Activated T-helper 17 cell treated with anti-CD3 and anti-CD28 coated beads, Interleukin-2, amount 50 U/mL, for 72 hours (primary cell): ENCODE measurements around the gene RPS6KC1. TPM values are rescaled to one million over a fixed set of nuclear protein-coding genes. Genes with fewer than 3 reads are reported as not detected.
"Not testable (repeated sequence)": the region's sequence is repeated elsewhere in the genome, so short reads cannot be mapped to it uniquely, and the experiment has no call there.

ENCODE experiments used
- ATAC-seq: fragments of 150-1000 bp; cut with Tn5 transposase; replicated peaks from 2 replicates; pipeline ENCODE4 v1.10.0; 2021; ENCODE audit warnings: mild to moderate bottlenecking, moderate library complexity
- H3K27ac Mint-ChIP-seq: one replicate; pipeline ENCODE4 v1.8.0; 2022; ENCODE audit warnings: mixed read lengths
- H3K27me3 Mint-ChIP-seq: one replicate; pipeline ENCODE4 v1.8.0; 2022; ENCODE audit warnings: mixed read lengths
- H3K36me3 Mint-ChIP-seq: one replicate; pipeline ENCODE4 v1.8.0; 2022; ENCODE audit warnings: low read depth, mild to moderate bottlenecking, mixed read lengths
- H3K4me1 Mint-ChIP-seq: one replicate; pipeline ENCODE4 v1.8.0; 2022; ENCODE audit warnings: mixed read lengths
- H3K4me3 Mint-ChIP-seq: one replicate; pipeline ENCODE4 v1.8.0; 2022; ENCODE audit warnings: mild to moderate bottlenecking, mixed read lengths
- H3K9me3 Mint-ChIP-seq: one replicate; pipeline ENCODE4 v1.8.0; 2022; ENCODE audit warnings: mixed read lengths
- total RNA-seq, 2 donors: library from RNA; stranded (reverse); gene quantifications; one replicate each; pipeline ENCODE4 v1.2.3, GENCODE V29; 2022

Gene RPS6KC1
- total RNA-seq, 2 donors from 2014 or later: 6.9 to 9.5 TPM

DNA sequence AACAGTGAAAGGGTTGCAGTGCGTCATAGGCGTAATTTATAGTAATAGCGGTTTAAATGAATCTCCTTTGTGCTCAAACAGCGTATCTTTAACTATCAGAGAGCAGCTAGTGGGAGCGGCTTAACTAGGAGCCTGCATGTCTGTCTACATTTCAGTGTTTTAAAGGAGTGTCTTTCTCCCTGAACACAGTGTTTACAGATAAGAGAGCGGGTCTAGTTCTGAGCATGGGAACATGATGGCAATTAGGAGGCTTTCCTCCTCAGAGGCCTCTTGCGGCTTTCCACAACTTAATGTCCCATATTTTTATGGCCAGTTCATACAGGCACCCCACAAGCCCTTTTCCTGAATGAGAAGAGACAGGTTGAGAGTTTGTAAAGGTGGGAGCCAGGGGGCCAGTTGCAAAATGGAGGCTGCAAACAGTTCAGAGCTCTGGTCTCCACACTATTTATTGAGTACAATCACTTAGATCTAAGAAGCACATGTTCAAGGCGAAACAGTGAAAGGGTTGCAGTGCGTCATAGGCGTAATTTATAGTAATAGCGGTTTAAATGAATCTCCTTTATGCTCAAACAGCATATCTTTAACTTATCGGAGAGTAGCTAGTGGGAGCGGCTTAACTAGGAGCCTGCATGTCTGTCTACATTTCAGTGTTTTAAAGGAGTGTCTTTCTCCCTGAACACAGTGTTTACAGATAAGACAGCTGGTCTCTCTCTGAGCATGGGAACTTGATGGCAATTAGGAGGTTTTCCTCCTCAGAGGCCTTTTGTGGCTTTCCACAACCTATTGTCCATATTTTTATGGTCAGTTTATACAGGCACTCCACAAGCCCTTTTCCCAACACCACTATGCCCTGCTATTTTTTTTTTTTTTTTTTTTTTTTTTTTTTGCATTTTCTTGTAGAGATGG, 5.5 kb upstream of the RPS6KC1 start:
- H3K27ac Mint-ChIP-seq, H3K27me3 Mint-ChIP-seq, H3K9me3 Mint-ChIP-seq, H3K4me3 Mint-ChIP-seq, H3K36me3 Mint-ChIP-seq, ATAC-seq: not testable (repeated sequence)
- peaks cover 13% of the 10 kb centered on the region for H3K4me1 Mint-ChIP-seq

DNA sequence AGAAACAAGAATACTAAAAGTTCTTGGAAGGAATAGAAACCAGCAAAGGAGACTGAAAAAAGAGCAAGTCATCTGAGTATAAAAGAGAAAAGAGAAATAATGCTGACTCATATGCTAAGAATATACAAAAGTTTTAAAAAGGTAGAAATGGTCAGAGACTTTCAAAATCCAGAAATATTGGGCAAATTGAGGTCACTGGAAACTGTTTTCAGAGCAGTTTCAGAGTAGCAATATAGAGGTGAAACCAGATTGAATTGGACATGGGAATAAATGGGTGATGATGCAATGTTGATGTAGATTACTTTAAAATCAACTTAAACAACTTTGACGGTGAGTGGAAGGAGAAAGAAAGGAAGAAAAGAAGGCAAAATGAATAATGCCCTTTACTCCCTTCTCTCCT, 1.8 kb upstream of the RPS6KC1 start:
- H3K4me3 Mint-ChIP-seq: no peak overlapping the region

DNA sequence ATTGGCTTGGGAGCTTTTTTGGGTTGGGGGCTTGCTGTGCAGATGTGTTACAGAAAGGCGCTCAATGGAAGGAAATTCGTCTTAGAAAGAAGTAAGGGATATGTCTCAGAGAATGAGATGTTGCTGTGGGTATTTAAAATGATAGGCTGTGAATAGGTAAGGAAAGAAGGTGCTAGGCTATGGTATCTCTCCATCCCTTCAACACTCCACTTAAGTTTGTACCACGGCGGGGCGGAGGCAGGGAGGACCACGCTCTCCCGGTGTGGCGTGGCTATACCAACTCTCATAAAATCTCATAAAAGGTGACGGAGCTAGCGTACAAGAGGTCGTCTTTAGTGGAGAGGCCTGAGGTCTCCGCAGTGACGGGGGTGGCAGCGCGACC, 305 bp upstream of the RPS6KC1 start:
- ATAC-seq: peak; percentile 52
- Mint-ChIP-seq H3K27ac (peak overlapping the region; percentile 96), H3K4me3 (peak overlapping the region; percentile 95), H3K27me3 (peaks cover 6% of the 10 kb centered on the region), H3K9me3 (peaks cover 5% of the 10 kb centered on the region), H3K36me3 (no peaks in the 10 kb centered on the region), H3K4me1 (peaks cover 21% of the 10 kb centered on the region)

More for the DNA sequence above, 1.8 kb upstream of the RPS6KC1 start:
- H3K27me3 Mint-ChIP-seq: peaks cover 6% of the 10 kb centered on the region
- peaks cover 17% of the 10 kb centered on the region for H3K4me1 Mint-ChIP-seq
- H3K27ac Mint-ChIP-seq: no peak overlapping the region
- peaks cover 5% of the 10 kb centered on the region for H3K9me3 Mint-ChIP-seq
- no peak for ATAC-seq
- no peaks in the 10 kb centered on the region for H3K36me3 Mint-ChIP-seq

DNA sequence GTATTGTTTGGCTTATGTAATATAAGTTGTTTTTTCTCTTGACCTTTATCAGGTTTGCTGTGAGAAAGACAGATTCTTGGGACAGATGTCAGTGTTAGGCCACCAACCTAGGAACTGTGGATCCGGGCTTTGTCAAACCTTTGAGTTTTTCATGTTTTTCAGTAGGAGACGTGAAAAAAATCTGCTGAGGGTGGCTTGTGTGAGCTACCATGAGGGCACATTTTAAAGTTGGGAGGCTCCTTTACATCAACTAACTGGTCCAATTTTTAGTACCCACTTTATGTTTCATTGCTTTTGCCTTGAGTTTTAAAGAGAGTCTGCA, 801 bp downstream of the RPS6KC1 start:
- H3K27ac Mint-ChIP-seq: peak overlapping the region; percentile 96
- peak overlapping the region; percentile 95 for H3K4me3 Mint-ChIP-seq
- peaks cover 5% of the 10 kb centered on the region for H3K9me3 Mint-ChIP-seq
- no peak for ATAC-seq
- H3K27me3 Mint-ChIP-seq: peaks cover 6% of the 10 kb centered on the region
- no peaks in the 10 kb centered on the region for H3K36me3 Mint-ChIP-seq
- peaks cover 28% of the 10 kb centered on the region for H3K4me1 Mint-ChIP-seq

DNA sequence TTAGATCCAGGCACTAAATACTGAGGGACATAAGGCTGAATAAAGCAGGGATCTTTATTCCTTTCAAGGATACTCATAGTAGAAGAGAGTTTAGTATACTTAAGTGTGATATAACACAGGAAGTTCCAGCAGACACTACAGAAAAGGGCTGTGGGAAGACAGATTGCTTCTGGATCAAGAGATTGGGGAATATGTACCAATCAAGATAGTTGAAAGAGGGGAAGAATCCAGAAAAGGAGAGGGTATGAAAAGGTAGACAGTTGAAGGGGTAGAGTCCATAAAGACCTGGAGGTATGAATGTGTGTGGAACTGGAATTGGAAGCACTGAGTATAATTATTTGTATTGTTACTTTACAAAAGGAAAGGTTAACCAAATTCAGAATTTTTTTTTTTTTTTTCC, 2.4 kb downstream of the RPS6KC1 start:
- H3K4me3 Mint-ChIP-seq: no peak overlapping the region
- peaks cover 5% of the 10 kb centered on the region for H3K9me3 Mint-ChIP-seq
- no peak overlapping the region for H3K27ac Mint-ChIP-seq
- peaks cover 6% of the 10 kb centered on the region for H3K27me3 Mint-ChIP-seq
- H3K36me3 Mint-ChIP-seq: no peaks in the 10 kb centered on the region
- no peak for ATAC-seq
- H3K4me1 Mint-ChIP-seq: peaks cover 28% of the 10 kb centered on the region

DNA sequence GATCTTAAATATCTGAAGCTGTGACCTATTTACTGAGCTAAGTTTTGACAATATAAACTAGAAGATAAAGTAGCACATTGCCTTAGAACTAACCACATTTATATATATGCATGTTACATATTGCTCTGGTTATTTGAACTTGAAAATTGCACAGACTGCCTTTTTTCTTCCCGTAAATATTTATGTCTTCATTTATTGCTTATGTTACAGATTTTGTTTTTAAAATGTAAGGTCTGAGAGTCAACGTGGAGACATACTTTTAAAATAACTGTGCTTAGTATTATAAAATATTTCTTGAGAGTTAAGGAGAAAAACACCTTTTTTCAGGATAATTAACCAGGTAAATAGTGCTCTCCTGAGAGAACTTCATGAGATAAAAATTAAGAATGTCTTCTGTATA, 3.1 kb downstream of the RPS6KC1 start:
- Mint-ChIP-seq H3K27me3 (peaks cover under 1% of the 10 kb centered on the region), H3K36me3 (no peaks in the 10 kb centered on the region), H3K9me3 (peaks cover 5% of the 10 kb centered on the region), H3K4me3 (no peak overlapping the region), H3K4me1 (peaks cover 28% of the 10 kb centered on the region), H3K27ac (no peak overlapping the region)
- no peak for ATAC-seq

DNA sequence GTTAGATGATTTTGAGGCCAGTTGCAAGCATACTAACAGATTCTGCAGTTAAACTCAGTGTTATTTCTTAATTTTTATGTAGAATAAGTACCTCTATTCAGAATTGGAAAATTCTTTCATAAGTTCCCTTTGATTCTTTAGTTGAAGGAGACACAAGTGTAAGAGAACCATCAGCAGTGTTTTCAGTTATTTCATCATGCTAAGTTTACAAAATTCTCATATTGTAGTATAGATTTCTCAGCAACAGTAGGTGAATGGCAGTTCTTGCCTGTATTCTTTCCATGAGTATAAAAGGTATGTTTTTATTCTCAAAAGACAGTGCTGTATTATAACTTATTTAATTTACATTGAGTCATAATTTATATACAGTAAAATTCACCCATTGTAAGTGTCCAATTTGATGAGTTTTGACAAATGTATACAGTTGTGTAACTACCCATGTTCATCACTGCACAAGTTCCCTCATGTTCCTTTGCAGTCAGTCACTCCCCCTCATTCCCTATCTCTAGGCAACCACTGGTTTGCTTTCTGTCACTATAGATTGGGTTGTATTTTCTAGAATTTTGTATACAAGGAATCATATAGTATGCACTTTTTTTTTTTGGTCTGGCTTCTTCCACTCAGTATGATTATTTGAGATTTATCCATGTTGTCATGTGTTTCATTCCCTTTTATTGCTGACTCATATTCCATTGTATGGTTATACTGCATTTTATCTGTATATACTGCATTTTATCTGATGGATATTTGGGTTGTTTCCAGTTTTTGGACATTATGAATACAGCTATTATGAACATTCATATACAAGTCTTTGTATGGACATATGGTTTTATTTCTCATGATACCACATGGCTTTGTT, 3.9 kb downstream of the RPS6KC1 start:
- Mint-ChIP-seq H3K36me3 (no peaks in the 10 kb centered on the region), H3K27ac (no peak overlapping the region), H3K4me1 (peaks cover 28% of the 10 kb centered on the region), H3K4me3 (no peak overlapping the region), H3K27me3 (no peaks in the 10 kb centered on the region), H3K9me3 (peaks cover 5% of the 10 kb centered on the region)
- ATAC-seq: no peak

DNA sequence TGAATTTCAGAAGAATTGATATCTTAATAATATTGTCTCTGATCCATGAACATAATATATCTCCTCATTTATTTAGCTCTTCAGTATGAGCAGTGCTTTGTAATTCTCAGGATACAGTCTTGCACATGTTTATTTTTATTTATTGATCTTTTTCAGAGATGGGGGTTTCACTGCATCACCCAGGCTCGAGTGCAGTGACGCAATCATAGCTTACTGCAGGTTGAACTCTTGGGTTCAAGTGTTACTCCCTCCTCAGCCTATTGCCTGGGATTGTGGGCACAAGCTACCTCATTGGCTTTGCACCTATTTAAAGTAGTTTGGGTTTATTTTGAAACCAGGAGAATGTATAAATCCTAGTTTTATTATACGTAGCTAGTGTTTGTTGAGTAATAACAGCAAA, 4.7 kb downstream of the RPS6KC1 start:
- no peak overlapping the region for H3K27ac Mint-ChIP-seq
- H3K9me3 Mint-ChIP-seq: no peaks in the 10 kb centered on the region
- H3K27me3 Mint-ChIP-seq: no peaks in the 10 kb centered on the region
- peaks cover 21% of the 10 kb centered on the region for H3K4me1 Mint-ChIP-seq
- no peak overlapping the region for H3K4me3 Mint-ChIP-seq
- no peaks in the 10 kb centered on the region for H3K36me3 Mint-ChIP-seq
- no peak for ATAC-seq

DNA sequence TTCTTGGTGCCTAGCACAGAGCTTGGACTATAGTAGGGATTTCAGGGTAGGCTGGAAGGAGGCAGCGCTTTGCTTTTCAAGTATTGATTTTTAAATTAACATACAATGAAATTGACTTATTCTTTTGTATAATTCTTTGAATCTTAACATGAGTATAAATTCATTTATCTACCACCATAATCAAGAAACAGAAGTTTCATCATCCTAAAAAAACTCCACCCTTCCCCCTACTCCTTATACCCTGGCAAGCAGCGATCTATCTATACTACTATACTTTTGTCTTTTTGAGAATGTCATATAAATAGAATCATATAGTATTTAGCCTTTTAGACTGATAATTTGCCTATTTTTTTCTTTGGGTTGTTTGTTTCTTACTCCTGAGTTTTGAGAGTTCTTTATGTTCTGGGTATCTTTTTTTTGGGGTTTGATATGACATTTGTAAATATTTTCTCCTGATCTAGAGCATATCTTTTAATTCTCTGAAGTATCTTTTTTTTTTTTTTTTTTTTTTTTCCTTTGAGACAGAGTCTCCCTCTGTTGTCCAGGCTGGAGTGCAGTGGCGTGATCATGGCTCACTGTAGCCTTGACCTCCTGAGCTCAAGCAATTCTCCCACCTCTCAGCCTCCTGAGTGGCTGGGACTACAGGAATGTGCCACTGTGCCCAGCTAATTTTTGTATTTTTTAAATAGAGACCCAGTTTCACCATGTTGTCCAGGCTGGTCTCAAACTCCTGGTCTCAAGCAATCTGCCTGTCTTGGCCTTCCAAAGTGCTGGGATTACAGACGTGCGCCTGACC, 6.4 kb downstream of the RPS6KC1 start:
- ATAC-seq: no peak
- H3K9me3 Mint-ChIP-seq: no peaks in the 10 kb centered on the region
- H3K27ac Mint-ChIP-seq: no peak overlapping the region
- H3K27me3 Mint-ChIP-seq: no peaks in the 10 kb centered on the region
- peaks cover 19% of the 10 kb centered on the region for H3K4me1 Mint-ChIP-seq
- no peak overlapping the region for H3K4me3 Mint-ChIP-seq
- H3K36me3 Mint-ChIP-seq: peaks cover 5% of the 10 kb centered on the region

DNA sequence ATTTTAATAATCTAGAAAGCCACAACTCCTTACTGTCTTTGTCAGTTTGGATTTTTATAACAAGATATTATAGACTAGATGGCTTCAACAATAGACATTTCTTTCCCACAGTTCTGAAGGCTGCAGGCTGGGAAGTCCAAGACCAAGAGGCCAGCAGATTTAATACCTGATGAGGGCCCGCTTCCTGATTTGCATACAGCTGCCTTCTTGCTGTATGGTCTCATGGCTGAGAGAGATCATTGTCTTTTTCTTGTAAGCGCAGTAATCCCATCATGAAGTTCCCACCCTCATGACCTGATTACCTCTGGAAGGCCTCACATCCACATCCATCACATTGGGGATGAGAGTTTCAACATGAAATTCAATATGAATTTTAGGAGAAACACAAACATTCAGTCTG, 9.8 kb downstream of the RPS6KC1 start:
- Mint-ChIP-seq H3K27ac (no peak overlapping the region), H3K4me3 (no peak overlapping the region), H3K36me3 (peaks cover 5% of the 10 kb centered on the region), H3K4me1 (peaks cover 11% of the 10 kb centered on the region), H3K9me3 (no peaks in the 10 kb centered on the region), H3K27me3 (no peaks in the 10 kb centered on the region)
- no peak for ATAC-seq

DNA sequence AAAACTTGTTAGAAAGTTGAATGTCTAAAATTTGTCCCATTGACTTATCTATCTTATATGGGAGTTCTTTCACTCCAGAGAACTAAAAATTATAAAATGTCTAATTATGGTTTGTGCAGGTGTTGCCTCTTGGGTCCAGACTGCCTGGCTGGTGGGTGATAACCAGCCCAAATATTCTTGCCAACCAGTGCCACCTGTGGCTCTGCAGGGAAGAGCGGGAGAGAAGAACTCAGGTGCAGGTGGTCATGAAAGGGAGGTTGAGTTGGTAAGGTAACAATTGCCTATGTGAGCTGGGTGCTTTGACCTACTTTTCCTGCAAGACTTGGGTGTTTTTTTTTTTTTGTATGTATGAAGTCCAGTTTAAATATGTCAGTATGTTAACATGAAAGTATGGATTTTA, 10.2 kb downstream of the RPS6KC1 start:
- H3K4me3 Mint-ChIP-seq: no peak overlapping the region

DNA sequence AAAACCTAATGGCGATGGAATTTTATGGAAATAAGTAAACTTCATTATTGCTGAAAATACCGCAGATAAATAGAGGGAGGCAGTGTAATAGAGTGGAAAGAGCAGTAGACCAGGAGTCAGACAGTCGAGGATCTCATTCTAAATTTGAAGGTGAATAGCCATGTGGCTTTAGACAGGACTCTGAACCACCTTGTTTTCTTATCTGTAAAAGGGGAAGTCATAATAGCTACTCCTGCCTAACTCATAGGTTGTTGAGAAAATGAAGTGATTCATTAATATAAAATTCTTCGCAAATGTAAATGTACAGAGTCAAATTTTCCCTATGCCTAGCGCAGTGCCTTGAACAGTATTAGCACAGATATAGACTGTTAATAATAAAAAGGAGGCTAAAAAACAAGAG, 14.8 kb downstream of the RPS6KC1 start:
- peaks cover 5% of the 10 kb centered on the region for H3K36me3 Mint-ChIP-seq
- H3K27me3 Mint-ChIP-seq: no peaks in the 10 kb centered on the region
- H3K4me1 Mint-ChIP-seq: peaks cover 10% of the 10 kb centered on the region
- no peak overlapping the region for H3K4me3 Mint-ChIP-seq
- ATAC-seq: no peak
- no peak overlapping the region for H3K27ac Mint-ChIP-seq
- H3K9me3 Mint-ChIP-seq: no peaks in the 10 kb centered on the region

More for the DNA sequence above, 10.2 kb downstream of the RPS6KC1 start:
- H3K4me1 Mint-ChIP-seq: peaks cover 9% of the 10 kb centered on the region
- H3K27ac Mint-ChIP-seq: no peak overlapping the region
- no peak for ATAC-seq
- no peaks in the 10 kb centered on the region for H3K27me3 Mint-ChIP-seq
- no peaks in the 10 kb centered on the region for H3K9me3 Mint-ChIP-seq
- H3K36me3 Mint-ChIP-seq: peaks cover 5% of the 10 kb centered on the region

DNA sequence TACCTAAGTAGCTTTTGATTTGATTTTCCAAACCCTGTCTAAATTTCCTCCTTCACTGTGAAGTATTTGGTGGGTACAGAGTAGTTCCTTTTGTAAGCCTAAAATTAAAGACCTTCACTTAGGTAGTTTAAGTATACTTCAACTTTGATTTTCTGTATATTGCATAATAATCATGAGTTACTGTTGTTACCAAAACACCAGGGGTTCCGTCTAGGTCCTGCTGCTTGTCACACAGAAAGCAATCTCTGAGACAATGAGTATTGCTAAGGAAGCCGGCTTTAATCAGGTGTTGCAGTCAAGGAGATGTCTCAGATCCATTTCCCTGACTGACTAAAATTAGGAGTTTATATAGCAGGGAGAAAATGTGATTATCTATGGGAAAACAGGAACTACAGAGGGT, 15.3 kb downstream of the RPS6KC1 start:
- Mint-ChIP-seq H3K27me3 (no peaks in the 10 kb centered on the region), H3K36me3 (peaks cover under 1% of the 10 kb centered on the region), H3K27ac (no peak overlapping the region), H3K4me1 (peaks cover 10% of the 10 kb centered on the region), H3K9me3 (no peaks in the 10 kb centered on the region), H3K4me3 (no peak overlapping the region)
- no peak for ATAC-seq

DNA sequence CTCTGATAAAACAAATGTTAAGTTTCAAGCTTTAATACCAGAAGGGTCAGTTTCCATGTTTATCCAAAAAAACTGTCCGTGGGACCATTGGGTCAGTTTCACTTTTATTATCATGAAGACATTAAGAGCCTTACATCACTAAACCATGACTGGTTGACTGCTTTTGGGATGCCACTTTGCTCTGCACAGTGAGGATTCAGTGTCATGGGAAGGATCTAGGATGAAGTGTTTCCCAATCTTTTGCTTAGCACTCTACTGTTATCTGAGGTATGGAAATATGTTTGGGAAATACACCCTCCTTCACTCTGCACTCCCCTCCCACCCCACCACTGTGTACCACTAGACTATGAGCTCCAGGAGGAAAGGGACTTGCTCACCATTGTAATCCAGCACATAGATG, 16.3 kb downstream of the RPS6KC1 start:
- Mint-ChIP-seq H3K36me3 (no peaks in the 10 kb centered on the region), H3K27ac (no peak overlapping the region), H3K27me3 (no peaks in the 10 kb centered on the region), H3K4me1 (peaks cover 10% of the 10 kb centered on the region), H3K9me3 (no peaks in the 10 kb centered on the region), H3K4me3 (no peak overlapping the region)
- no peak for ATAC-seq
